KMS-11 (cell line): ENCODE measurements around the gene LLGL1.

Experiments
- H2AFZ ChIP-seq: fragments of 200-600 bp; sonication (generic); 2 replicates; pipeline ENCODE4 v1.6.1; 2016; ENCODE audit warnings: antibody characterized with exemption, mixed run types, low read depth
- H3K27ac ChIP-seq: fragments of 200-600 bp; sonication (generic); 2 replicates; pipeline ENCODE4 v1.6.1; 2016; ENCODE audit warnings: mild to moderate bottlenecking, mixed run types
- H3K27me3 ChIP-seq: fragments of 200-600 bp; sonication (generic); 2 replicates; pipeline ENCODE4 v1.6.1; 2017; ENCODE audit warnings: mild to moderate bottlenecking, low read depth, mixed run types, moderate library complexity; ENCODE audit not compliant: insufficient read depth
- H3K36me3 ChIP-seq: fragments of 200-600 bp; sonication (generic); 2 replicates; pipeline ENCODE4 v1.6.1; 2017; ENCODE audit warnings: mild to moderate bottlenecking, mixed run types; ENCODE audit not compliant: insufficient read depth
- H3K4me1 ChIP-seq: fragments of 200-600 bp; sonication (generic); 2 replicates; pipeline ENCODE4 v1.6.1; 2016; ENCODE audit warnings: mild to moderate bottlenecking, low read depth, mixed run types; ENCODE audit not compliant: poor library complexity, severe bottlenecking
- H3K4me2 ChIP-seq: fragments of 200-600 bp; sonication (generic); 2 replicates; pipeline ENCODE4 v1.7.0; 2016; ENCODE audit warnings: mild to moderate bottlenecking, mixed run types
- H3K4me3 ChIP-seq: fragments of 200-600 bp; sonication (generic); IDR thresholded peaks from 2 replicates; pipeline ENCODE4 v1.6.1; 2017; ENCODE audit warnings: low read depth, low read length, mixed read lengths; ENCODE audit not compliant: insufficient read depth
- H3K79me2 ChIP-seq: fragments of 200-600 bp; sonication (generic); 2 replicates; pipeline ENCODE4 v1.6.1; 2016; ENCODE audit warnings: low read depth, mixed run types; ENCODE audit not compliant: insufficient read depth
- H3K9ac ChIP-seq: fragments of 200-600 bp; sonication (generic); 2 replicates; pipeline ENCODE4 v1.6.1; 2016; ENCODE audit warnings: mild to moderate bottlenecking, mixed run types
- H4K20me1 ChIP-seq: fragments of 200-600 bp; sonication (generic); 2 replicates; pipeline ENCODE4 v1.6.1; 2016; ENCODE audit warnings: mild to moderate bottlenecking, mixed run types; ENCODE audit not compliant: insufficient read depth
- TF ChIP-seq, protein P1 (sequence below): fragments of 200-600 bp; sonication (generic); conservative IDR thresholded peaks from 2 replicates; pipeline ENCODE4 v1.6.1; 2017; ENCODE audit warnings: low read depth, mild to moderate bottlenecking, antibody characterized with exemption, low read length, moderate library complexity, mixed read lengths

The LLGL1 gene

DNA sequence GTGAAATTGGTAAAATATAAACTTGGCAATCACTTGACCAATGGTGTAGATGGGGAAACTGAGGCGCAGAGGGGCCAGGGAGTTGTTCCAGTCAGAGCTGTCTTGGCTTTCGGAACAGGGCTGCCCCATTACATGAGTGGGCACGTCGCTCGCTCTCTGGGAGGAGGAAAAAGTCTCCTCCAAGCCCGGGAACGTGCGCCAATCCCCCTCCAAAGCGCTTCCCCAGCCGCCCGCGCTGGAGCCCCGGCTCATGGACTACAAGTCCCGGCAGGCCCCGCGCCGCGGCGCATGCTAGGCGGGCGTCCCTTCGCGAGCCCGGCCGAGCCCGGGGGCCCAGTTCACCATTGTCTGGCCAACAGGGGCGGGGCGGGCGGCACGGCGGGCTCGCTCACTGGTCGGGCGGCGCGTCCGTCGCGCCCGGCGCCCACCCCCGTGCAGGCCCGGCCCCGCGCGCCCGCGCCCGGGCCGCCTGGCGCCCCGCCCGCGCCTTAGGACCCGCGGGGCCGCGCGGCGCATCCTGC lies at the start of gene LLGL1:
LLGL1 (plus strand) TSS at position 515 of the 521 bp plus-strand sequence. CDS start 48 bp downstream, outside the sequence.
- Histone ChIP-seq H3K4me2 (peak within 1 kb of the TSS; percentile 82), H3K4me1 (no peaks in the 10 kb centered on the region), H3K4me3 (no peak within 1 kb of the TSS), H3K27me3 (no peaks in the 10 kb centered on the region), H4K20me1 (no peaks in the 10 kb centered on the region), H2AFZ (peak within 1 kb of the TSS; percentile 88), H3K9ac (no peak within 1 kb of the TSS; the same call in 1 of the 2 replicates), H3K79me2 (no peaks in the 10 kb centered on the region), H3K27ac (no peak within 1 kb of the TSS), H3K36me3 (no peaks in the 10 kb centered on the region)
- TF ChIP-seq, protein P1, sequence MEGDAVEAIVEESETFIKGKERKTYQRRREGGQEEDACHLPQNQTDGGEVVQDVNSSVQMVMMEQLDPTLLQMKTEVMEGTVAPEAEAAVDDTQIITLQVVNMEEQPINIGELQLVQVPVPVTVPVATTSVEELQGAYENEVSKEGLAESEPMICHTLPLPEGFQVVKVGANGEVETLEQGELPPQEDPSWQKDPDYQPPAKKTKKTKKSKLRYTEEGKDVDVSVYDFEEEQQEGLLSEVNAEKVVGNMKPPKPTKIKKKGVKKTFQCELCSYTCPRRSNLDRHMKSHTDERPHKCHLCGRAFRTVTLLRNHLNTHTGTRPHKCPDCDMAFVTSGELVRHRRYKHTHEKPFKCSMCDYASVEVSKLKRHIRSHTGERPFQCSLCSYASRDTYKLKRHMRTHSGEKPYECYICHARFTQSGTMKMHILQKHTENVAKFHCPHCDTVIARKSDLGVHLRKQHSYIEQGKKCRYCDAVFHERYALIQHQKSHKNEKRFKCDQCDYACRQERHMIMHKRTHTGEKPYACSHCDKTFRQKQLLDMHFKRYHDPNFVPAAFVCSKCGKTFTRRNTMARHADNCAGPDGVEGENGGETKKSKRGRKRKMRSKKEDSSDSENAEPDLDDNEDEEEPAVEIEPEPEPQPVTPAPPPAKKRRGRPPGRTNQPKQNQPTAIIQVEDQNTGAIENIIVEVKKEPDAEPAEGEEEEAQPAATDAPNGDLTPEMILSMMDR, result no peak

DNA sequence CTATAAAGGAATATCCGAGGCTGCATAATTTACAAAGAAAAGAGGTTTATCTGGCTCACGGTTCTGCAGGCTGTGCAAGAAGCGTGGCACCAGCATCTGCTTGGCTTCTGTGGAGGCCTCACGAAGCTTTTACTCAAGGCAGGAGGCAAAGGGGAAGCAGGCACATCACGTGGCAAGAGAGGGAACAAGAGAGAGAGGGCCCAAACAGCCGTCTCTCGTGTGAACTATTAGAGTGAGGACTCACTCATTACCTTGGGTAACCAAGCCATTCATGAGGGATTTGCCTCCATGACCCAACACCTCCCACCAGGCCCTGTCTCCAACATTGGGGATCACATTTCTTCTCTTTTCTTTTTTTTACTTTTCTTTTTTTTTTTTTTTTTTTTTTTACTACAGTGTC lies 49.3 kb upstream of the LLGL1 start:
- TF ChIP-seq, protein P1, result no peak
- H2AFZ ChIP-seq, result no peak overlapping the region
- no peaks in the 10 kb centered on the region for H3K79me2 ChIP-seq
- H4K20me1 ChIP-seq, result no peaks in the 10 kb centered on the region
- no peaks in the 10 kb centered on the region for H3K27me3 ChIP-seq
- no peak overlapping the region for H3K4me3 ChIP-seq
- no peak overlapping the region for H3K9ac ChIP-seq
- peaks cover 10% of the 10 kb centered on the region for H3K4me1 ChIP-seq
- H3K36me3 ChIP-seq, result no peaks in the 10 kb centered on the region
- no peak overlapping the region for H3K4me2 ChIP-seq
- no peak overlapping the region for H3K27ac ChIP-seq

DNA sequence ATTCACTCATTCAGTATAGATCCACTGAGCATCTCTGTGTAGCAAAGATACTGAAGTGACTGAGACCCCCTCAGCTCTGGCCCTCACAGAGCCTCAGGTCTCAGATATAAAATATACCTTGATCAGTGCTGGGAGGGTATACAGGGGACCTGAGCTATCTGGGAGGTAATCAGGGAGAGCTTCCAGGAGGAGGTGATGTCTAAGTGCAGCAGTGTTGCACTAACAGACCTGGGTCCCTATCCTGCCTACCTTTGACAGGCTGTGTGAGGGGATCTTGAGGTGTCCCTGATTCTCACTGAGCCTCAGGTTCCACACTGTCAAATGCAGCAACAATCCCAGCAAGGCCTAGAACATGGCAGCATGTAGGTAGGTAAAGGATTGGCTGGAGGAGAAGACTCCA lies 48.3 kb upstream of the LLGL1 start:
- Histone ChIP-seq H3K27ac (no peak overlapping the region), H4K20me1 (no peaks in the 10 kb centered on the region), H3K9ac (no peak overlapping the region), H3K4me2 (no peak overlapping the region), H2AFZ (no peak overlapping the region), H3K79me2 (no peaks in the 10 kb centered on the region), H3K36me3 (no peaks in the 10 kb centered on the region), H3K4me3 (no peak overlapping the region), H3K27me3 (no peaks in the 10 kb centered on the region), H3K4me1 (peaks cover 18% of the 10 kb centered on the region)
- TF ChIP-seq, protein P1, result no peak

DNA sequence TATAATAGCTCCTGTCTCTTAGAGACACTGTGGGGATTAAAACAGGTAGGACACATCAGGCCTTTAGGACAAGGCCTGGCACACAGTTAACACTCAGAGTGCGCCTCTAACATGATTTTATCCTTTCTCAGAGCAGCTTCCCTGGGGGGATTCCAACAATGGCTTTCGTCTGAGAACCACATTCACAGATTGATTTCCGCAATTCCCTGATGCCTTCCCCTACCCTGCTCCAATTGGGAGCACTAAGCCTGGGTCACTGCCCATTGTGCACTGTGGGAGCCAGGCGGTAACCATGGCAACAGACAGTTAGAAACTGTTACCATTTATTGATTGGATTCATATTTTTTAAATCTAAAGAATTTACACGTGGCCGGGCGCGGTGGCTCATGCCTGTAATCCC lies 47.7 kb upstream of the LLGL1 start:
- no peak overlapping the region for H3K9ac ChIP-seq
- peaks cover 15% of the 10 kb centered on the region for H3K4me1 ChIP-seq
- no peaks in the 10 kb centered on the region for H3K79me2 ChIP-seq
- H2AFZ ChIP-seq, result no peak overlapping the region
- no peak overlapping the region for H3K4me3 ChIP-seq
- no peaks in the 10 kb centered on the region for H4K20me1 ChIP-seq
- no peak overlapping the region for H3K4me2 ChIP-seq
- H3K36me3 ChIP-seq, result no peaks in the 10 kb centered on the region
- TF ChIP-seq, protein P1, result no peak
- no peaks in the 10 kb centered on the region for H3K27me3 ChIP-seq
- no peak overlapping the region for H3K27ac ChIP-seq
